ENCODE measurements around the gene GALNT8.
"Not testable (repeated sequence)": the region's sequence is repeated elsewhere in the genome, so short reads cannot be mapped to it uniquely, and the experiment has no call there.

The GALNT8 gene

DNA sequence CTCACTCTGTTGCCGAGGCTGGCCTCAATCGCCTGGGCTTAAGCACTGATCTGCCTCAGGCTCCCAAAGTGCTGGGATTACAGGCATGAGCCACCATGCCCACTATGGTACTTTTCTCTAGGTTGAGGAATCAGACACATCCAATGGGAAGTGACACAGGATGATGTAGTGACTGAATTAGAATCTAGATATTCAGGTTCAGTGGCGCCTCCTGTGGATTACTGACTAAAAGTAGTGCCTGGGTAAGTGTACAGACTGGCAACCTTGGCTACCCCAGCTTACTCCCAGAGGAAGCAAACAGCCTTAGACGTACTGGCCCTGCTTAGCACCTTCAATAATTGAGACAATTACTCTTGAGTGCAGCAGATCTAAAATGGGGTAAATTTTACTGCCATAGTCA is 22.8 kb downstream of the GALNT8 start:
- no peak for DNase-seq (ENCODE audit: low spot score)

DNA sequence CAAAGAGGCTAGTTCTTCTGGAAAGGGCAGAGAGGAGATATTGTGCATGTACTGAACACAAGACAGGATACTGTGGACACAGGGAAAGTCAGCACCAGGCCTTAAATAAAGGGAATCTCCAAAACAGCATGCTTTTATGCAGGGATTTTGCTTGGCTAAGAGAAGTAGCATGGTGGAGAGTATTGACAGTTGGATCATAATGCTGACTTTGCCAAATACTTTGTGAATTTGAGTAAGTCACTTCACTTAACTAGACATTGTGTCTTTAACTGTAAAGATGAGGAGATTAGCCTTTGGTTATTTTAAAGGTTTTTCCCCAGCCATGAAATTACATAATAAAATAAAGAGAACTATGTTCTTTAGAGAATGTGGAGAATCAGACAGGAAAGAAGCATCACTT is 24.5 kb downstream of the GALNT8 start:
- DNase-seq (ENCODE audit: low spot score): no peak

DNA sequence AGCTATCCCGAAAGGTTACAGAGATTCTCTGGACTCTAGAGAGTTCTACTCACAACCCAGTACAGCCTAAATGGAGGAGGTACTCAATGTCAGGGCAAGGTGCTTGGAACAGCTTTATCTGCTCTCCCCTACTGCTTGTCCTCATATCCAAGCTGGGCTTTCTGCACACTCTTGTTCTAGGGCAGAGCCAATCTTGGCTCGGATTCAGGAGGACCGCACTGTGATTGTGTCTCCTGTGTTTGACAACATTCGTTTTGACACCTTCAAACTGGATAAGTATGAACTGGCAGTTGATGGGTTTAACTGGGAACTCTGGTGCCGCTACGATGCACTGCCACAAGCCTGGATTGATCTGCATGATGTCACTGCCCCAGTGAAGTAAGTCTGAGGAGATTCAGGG is 25.0 kb downstream of the GALNT8 start:
- DNase-seq (ENCODE audit: low spot score): no peak

DNA sequence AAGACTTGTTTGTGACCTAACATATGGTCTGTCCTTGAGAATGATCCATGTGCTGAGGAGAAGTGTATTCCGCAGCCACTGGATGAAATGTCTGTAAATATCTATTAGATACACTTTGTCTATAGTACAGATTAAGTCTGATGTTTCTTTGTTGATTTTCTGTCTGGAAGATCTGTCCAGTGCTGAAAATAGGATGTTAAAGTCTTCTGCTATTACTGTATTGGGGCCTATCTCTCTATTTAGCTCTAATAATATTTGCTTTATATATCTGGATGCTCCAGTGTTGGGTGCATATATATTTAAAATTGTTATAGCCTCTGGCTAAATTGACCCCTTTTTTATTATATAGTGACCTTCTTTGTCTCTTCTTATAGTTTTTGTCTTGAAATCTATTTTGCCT is 31.5 kb downstream of the GALNT8 start:
- not testable (repeated sequence) for DNase-seq (ENCODE audit: low spot score)

DNA sequence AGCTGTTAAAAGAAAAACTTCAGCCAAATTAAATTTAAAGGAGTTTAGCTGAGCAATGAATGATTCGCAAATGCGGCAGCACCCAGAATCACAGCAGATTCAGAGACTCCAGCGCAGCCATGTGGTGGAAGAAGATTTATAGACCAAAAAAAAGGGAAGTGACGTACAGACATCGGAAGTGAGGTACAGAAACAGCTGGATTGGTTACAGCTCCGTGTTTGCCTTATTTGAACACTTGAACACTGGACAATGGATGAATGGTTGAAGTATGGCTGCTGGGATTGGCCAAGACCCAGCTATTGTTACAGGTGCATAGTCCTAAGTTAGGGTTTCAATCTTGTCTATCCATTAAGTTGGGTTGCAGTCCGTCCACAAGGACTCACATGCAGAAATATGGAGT is 42.6 kb downstream of the GALNT8 start:
- DNase-seq (ENCODE audit: low spot score): no peak

DNA sequence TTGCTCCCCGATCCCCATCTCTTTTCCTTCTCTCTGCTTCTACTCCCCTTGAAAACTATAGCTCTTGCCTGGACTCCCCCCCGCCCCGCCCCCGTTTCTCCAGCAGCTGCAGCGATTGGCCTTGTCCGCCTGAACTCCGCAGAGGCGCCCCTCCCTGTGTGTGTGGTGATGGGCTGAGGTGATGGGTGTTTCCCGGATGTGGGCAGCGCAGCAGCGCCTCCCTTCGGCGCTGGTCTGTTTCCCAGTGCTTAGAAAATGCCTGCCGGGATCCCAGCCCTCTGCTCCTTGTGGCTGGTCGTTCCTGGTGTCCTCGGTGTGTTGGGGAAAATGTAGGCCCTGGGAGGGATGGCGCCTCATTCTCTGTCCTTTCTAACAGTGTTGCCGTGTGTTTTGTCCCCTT is 43.3 kb downstream of the GALNT8 start:
- DNase-seq (ENCODE audit: low spot score): no peak

DNA sequence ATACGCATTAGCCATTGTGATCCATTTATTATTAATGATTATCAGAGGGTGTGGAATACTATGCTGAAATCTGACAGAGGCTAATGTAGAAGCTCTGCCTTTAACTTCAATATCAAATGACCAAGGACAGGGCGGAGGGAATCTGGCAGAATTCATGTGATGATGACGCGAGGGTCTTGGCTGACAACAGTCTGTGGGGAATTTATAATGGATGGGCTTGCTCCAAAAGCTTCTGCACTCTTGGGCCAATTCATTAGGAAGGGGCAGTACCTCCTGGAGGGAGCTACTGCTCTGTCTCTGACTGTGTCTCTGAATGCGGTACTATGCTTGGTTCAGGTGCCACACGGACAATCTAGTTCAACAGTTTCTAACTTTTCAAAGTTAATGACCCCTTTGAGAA is 46.2 kb downstream of the GALNT8 start:
- DNase-seq (ENCODE audit: low spot score): no peak

DNA sequence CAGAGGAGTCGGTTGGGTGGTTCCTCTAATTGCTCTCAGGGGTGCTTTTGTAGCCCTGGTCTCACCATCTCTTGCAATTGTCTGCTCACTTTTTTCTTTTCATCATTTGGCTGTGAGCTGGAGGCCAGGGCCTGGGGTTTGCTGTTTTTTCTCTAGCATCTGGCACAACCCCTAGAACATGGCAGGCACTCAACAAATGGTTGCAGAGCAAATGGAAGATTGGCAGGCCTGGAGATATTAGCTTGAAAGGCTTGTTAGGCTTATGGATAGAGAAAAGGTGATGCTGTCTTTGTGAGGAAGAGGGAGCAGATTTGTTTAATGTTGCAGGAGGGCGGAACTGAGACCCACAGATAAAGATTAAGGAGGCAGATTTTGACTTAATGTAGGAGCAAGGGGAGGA is 47.0 kb downstream of the GALNT8 start:
- no peak for DNase-seq (ENCODE audit: low spot score)

DNA sequence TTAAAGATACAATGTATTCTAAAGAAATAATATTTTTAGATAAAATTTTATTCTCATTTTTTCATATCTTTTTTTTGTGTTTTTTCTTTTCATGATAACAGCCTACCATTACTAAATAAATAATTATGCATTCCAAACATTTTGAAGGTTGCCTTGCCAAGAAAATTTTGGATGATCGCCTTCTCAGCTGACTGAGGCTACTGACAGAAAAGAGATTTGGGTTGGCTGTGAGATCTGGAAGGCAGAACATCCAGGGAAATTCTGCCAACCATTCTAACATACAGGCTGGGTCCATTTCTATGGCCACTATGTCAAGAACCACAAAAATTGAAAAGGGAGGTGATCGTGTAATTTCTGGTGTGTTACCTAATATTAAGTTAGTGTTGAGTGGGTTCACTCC is 48.1 kb downstream of the GALNT8 start:
- DNase-seq (ENCODE audit: low spot score): no peak

DNA sequence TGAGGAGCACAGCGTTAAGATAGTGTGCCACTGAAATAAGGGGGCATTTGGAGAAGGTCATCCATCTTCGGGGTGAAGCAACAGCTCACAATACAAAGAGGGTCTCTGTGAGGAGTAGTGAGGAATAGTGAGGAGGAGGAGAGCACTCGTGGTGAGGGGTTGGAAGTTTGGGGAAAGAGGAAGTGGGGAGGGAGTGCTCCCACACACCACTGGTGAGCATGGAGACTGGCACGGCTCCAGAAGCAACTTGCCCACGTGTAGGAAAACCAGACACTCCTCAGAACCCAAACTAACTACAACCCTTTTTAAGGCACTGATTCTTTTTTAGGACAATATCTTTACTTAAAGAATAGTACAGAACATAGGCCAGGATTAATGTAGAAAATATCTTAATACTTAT is 48.9 kb downstream of the GALNT8 start:
- no peak for DNase-seq (ENCODE audit: low spot score)

DNA sequence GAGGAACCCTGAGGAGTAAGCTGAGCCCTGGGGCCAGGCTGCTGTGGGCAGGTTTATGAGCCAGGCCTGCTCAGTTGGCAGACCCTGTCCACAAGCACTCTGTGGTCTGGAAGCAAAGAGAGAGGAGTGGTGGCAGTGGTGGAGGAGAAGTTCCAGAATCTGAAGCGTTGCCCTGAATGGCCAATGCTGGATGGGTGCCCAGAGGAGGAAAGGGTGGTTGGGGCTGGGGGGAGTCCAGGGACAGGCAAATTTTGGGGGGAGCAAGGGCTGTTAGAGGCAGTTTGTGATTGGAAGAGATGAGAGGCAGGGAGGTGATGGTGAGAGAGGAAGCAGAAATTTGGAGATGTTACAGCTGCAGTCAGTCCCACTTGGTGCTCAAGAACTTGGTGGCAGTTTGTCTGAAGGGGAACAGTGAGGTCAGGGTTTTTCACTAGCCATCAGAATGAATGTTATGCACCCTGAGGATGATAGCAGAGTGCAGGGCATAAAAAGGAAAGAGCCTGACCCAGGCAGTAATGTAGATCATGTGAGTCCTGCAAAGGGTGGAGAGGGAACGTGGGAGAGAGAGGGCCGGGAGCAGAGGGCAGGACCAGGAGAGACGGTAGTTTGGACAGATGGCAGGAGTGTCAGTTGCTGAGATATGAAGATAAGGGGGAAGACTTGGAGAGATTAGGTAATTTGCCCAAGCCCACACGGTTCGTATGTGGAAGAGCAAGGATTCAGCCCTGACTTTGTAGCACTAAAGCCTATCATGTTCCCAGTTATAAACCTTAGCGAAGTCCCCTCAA is 51.2 kb downstream of the GALNT8 start:
- no peak for DNase-seq (ENCODE audit: low spot score)

DNA sequence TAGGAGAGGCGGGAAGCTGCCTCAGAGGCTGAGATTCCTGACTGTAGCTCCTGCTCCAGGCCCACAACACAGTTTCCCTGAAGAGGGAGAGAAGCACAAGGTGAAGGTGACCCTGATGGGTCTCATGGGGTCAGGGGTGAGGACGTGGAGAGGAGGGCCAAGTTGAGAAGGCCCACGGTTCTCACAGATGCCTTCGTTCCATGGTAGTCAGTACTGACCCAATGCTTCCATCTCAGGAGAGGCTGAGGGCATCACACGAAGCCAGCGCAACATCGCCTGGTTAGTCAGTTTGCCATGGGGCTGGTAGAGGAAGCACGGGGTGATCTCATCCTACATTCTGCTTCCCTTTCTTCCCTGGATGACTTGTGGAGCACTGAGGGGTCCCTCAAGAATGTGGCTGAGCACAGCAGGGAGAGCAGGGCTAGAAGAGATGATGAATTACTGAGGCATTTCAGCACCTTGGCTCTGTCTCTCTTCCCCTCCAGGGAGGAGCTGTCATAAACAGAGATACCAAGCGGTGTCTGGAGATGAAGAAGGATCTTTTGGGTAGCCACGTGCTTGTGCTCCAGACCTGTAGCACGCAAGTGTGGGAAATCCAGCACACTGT is 51.9 kb downstream of the GALNT8 start:
- no peak for DNase-seq (ENCODE audit: low spot score)

DNA sequence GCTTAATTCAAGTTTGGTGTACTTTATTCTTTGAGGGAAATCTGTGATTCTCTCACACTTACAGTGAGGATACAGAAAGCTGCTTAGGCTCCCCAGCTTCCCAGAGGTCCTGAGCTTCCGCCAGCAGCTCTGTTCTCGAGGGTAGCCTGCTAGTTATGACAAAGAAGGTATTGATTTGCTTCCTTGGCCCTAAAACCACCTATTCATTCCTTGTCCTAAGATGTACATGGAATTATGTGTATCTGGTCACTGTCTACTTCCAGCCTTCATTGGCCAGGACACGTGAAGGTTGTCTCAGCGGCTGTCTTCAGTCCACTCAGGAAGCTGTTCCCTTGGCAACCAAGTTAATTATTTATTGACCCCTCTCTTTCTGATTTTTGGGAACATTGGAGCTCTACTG is 55.7 kb downstream of the GALNT8 start:
- no peak for DNase-seq (ENCODE audit: low spot score)

DNA sequence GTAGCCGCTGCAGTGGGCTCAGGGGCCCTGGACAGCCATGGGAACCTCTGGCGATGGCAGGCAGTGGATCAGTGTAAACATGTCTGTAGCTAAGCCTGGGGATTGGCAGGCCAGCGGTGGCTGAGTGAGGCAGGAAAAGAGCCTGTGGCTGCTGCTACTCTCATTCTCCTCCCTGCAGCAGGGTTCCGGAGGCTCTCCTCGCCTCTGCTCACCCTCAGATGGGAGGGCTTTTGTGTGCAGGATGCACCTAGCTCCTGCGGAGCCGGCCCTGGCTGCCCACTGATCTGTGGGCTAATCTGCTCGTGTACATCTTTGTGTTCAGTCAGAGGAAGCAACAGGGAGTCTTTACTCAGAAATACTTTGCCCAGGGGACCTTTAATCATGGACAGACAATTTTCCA is 59.5 kb downstream of the GALNT8 start:
- DNase-seq (ENCODE audit: low spot score): no peak

DNA sequence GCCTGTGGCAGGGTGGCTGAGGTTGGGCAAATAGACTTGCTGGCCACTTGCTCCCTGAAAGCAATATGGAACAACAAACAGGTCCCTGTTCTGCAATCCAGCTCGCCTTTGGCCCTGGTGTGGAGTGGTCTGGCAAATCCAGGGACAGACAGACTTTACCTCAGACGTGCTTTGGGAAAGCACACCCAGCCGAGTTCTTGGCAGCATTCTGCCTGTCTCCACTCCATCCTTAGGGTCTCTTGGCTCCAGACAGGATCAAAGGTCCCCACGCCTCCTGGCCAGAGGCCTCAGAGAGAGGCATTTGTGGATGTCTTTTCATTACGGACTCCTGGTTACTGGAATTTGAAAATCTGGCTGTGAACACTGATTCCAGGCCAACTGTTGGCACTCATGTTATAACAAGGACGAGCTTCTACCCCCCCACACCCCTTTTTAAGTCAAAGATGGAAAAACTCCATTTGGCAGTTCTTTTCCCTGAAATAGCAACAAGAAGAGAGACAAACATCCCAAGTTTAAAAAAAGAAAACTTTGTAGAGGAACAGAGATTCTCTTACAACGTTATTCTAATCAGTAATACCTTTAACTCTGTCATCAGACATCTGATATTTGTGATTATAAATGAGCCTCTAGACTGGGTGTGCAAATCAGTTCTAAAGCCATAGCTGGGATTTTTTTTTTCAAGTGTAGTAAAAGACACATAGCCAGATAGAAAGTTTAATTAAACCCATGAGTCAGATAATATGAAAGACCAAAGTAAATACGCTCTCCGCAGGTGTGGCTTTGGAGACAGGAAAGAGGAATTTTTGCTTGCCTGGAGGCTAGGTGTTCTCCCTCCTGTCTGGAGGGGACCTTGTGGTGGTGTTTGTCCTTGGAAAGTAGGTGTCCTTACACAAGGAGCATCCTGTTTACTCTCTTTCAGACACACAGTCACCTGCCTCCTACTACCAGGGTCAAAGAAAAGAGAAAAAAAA is 60.7 kb downstream of the GALNT8 start:
- DNase-seq (ENCODE audit: low spot score): no peak

DNA sequence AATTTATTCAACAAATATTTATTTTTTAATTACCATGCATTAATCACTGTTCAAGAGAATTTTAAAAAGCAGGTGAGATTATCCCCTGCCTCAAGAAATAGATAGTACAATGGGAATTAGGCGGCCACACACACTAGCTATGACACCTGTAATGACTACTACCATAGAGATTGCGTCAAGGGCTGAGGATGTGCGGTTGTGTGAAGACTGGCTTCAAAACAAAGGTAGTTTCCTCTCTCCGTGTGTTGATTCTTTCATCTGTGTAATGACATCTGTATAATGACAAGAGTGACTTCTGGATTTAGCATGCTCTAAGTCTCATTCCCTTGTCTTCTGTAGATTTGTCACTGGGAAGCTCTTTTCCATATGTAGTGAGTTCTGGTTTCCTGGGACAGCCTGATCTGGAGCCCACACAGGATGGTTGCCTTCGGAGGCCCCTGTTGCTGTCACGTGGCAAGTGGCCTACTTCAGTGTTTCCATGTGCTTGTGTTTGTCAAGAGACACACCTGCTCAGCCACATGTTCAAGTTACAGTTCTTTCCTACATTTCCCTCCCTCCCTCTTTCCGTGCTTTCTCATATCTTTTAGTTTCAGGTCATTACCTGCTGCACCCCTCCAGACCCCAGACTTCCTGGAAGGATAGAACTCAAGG is 64.3 kb downstream of the GALNT8 start:
- no peak for DNase-seq (ENCODE audit: low spot score)

DNA sequence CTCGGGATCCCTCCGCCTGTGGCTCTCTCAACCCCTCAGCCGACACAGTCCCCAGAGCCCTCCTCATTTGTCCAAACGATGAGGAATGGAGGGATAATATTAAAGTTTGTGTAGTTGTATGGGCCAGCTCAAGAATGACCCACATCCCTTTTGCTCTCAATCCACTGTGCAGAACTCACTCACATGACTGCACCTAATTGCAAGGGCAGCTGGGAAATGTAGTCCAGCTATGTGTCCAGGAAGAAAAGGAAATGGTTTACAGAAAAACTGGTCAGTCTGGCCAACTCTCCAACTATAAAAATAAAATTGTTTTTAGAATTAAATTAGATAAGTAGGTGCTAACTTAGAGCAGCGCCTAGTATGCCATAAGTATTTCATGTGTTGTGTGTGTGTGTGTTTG is 66.6 kb downstream of the GALNT8 start:
- DNase-seq (ENCODE audit: low spot score): no peak

DNA sequence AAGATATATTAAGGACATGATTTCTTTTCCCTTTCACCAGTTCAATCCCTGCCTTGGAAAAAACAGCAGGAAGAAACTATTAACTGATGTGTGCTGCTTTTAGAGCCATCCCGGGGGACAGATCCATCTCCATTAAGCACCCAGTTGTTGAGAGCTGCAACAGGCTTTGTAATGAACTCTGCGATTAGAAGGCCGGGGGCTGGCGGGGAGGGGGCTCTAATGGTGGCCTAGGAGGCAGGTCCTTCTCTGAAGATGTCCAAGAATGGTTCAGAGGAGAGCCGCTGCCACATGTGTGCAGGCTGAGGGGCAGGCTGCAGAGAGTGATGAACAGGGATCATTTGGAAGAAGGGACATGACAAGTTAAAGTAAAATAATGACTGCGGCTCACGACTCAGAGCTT is 67.8 kb downstream of the GALNT8 start:
- no peak for DNase-seq (ENCODE audit: low spot score)

DNA sequence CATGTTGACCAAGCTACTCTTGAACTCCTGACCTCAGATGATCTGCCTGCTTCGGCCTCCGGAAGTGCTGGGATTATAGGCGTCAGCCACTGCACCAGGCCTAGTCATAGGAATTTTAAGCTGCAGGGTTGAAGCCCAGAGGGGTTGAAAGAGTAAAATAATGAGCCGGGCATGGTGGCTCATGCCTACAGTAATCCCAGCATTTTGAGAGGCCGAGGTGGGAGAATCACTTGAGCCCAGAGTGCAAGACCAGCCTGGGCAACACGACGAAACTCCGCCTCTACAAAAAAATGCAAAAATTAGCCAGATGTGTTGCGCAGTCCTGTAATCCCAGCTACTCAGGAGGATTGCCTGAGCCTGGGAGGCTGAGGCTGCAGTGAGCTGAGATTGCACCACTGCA is 69.6 kb downstream of the GALNT8 start:
- no peak for DNase-seq (ENCODE audit: low spot score)

DNA sequence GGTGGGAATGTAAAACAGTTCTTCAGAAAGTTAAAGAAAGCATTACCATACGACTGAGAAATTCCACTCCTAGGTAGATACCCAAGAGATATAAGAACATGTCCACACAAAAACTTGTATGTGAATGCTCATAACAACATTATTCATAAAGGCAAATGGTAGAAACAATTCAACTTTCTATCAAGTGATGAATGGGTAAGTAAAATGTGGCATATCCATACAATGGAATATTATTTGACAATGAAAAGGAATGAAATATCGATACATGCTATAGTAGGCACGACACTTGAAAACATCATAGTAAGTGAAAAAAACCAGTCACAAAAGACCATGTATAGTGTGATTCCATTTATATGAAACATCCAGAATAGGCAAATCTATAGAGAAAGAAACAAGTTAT is 71.3 kb downstream of the GALNT8 start:
- DNase-seq (ENCODE audit: low spot score): no peak

DNA sequence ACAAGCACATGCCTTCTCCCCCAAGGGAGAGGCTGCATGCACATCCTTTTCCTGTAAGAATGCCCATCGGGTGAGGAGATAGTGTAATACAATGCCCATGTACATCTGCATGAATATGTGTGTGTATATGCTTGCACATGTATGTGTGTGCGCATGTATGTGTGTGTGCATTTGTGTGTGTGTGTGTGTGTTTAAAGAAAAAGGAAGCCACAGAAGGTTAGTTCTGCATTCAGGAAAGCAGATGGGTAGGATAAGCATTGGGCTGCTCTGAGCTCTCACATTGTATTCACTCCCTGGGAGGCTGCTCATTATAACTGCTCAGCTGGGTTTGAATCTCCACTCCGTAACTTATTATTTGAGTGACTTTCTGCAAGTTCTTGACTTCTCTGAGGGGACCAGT is 74.3 kb downstream of the GALNT8 start:
- DNase-seq (ENCODE audit: low spot score): no peak

DNA sequence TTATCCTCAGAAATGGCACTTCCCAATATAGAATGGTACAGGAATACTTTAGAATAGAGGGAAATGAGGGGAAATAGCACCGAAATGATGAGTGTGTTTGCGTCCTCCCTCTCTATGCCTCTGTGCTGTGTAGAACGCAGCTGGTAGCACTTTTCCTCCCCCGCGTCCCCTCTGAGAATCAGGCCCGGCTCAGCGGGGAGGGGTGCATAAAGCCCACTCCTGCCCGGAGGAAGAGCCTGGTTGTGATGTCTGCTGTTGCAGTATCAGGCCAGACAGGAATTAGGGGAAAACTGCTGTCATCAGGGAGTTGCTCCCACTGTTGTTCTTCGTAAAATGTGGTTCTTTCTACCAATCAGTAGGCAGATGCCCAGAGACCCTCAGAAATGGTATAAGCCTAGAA is 76.0 kb downstream of the GALNT8 start:
- no peak for DNase-seq (ENCODE audit: low spot score)
